H1 (cell line): ENCODE measurements around the gene TBCA. TPM values are rescaled to one million over a fixed set of nuclear protein-coding genes. Genes with fewer than 3 reads are reported as not detected.

Source experiments
- CTCF ChIA-PET: fragments of 300-600 bp; sonication (Branson Sonifier 250); formaldehyde crosslinking; loops from one replicate; lab custom pipeline; 2021; ENCODE audit not compliant: partially characterized antibody; lab: Charles Lee
- POLR2A ChIA-PET: fragments of 300-600 bp; sonication (Branson Sonifier 250); formaldehyde crosslinking; loops from one replicate; lab custom pipeline; 2021; ENCODE audit warnings: inconsistent platforms; ENCODE audit not compliant: partially characterized antibody; lab: Charles Lee
- DNase-seq, 2 experiments: peaks; one replicate each; pipeline versions ENCODE4 v3.0.0 to v3.0.0-alpha.2; 2010 to 2022; ENCODE audit warnings: low spot score in 2 of 2, low read depth in 1 of 2, mixed read lengths in 1 of 2
- FAIRE-seq: peaks from 2 replicates; lab custom pipeline; 2011; peaks lifted over from hg19 to GRCh38; lab: Jason Lieb, UNC
- H2AFZ ChIP-seq: 2 replicates; pipeline ENCODE4 v1.8.1; 2012; ENCODE audit warnings: low read length, inconsistent platforms
- H2AK5ac ChIP-seq: 2 replicates; pipeline ENCODE4 v1.6.1; 2013; ENCODE audit warnings: low read depth, low read length
- H2BK120ac ChIP-seq: replicated peaks from 2 replicates; pipeline ENCODE3; 2013; ENCODE audit warnings: low read depth, low read length, inconsistent platforms
- H2BK12ac ChIP-seq: 2 replicates; pipeline ENCODE4 v1.6.1; 2013; ENCODE audit warnings: low read depth, low read length
- H2BK15ac ChIP-seq: 2 replicates; pipeline ENCODE4 v1.6.1; 2013; ENCODE audit warnings: low read length
- H2BK20ac ChIP-seq: 2 replicates; pipeline ENCODE4 v1.6.1; 2013; ENCODE audit warnings: low read length
- H2BK5ac ChIP-seq: 2 replicates; pipeline ENCODE4 v1.6.1; 2013; ENCODE audit warnings: low read depth, low read length
- H3K14ac ChIP-seq: 2 replicates; pipeline ENCODE4 v1.6.1; 2013; ENCODE audit warnings: inconsistent platforms; ENCODE audit not compliant: insufficient read length
- H3K18ac ChIP-seq: 2 replicates; pipeline ENCODE4 v1.6.1; 2013; ENCODE audit warnings: low read length; ENCODE audit errors: extremely low read depth
- H3K23ac ChIP-seq: 2 replicates; pipeline ENCODE4 v1.6.1; 2013; ENCODE audit warnings: inconsistent platforms; ENCODE audit not compliant: insufficient read length
- H3K23me2 ChIP-seq: 2 replicates; pipeline ENCODE4 v1.6.1; 2013; ENCODE audit warnings: low read depth, low read length
- H3K27ac ChIP-seq: 2 replicates; pipeline ENCODE4 v1.6.1; 2011; ENCODE audit warnings: low read depth, low read length, inconsistent platforms
- H3K27me3 ChIP-seq, 4 experiments: replicated peaks in 1 of 4; 1 replicate in 1 of 4; 2 replicates in 3 of 4; pipeline versions ENCODE4 v1.6.1 to v1.8.1; 2011 to 2013; ENCODE audit warnings: low read length in 3 of 4, mild to moderate bottlenecking in 3 of 4, inconsistent platforms in 2 of 4, mixed read lengths in 2 of 4, moderate library complexity in 1 of 4; ENCODE audit not compliant: control insufficient read depth in 3 of 4, insufficient read depth in 3 of 4; ENCODE audit errors: extremely low read depth in 1 of 4
- H3K36me3 ChIP-seq, 4 experiments: 2 replicates each; pipeline versions ENCODE4 v1.6.1 to v1.8.1; 2011 to 2013; ENCODE audit warnings: mild to moderate bottlenecking in 4 of 4, low read length in 3 of 4, moderate library complexity in 2 of 4, control low read depth in 1 of 4, inconsistent platforms in 1 of 4; ENCODE audit not compliant: insufficient read depth in 4 of 4, control insufficient read depth in 2 of 4
- H3K4ac ChIP-seq: replicated peaks from 2 replicates; pipeline ENCODE3; 2013; ENCODE audit warnings: low read length, low read depth, mixed read lengths, inconsistent platforms; ENCODE audit not compliant: insufficient read length
- H3K4me1 ChIP-seq, 4 experiments: replicated peaks in 1 of 4; 1 replicate in 1 of 4; 2 replicates in 3 of 4; pipeline versions ENCODE4 v1.6.1 to v1.8.1; 2011 to 2013; ENCODE audit warnings: low read length in 3 of 4, inconsistent platforms in 2 of 4, mixed read lengths in 1 of 4; ENCODE audit not compliant: insufficient read depth in 4 of 4, control insufficient read depth in 3 of 4
- H3K4me2 ChIP-seq, 2 experiments: 2 replicates each; pipeline versions ENCODE4 v1.6.1 to v1.8.1; 2011 to 2013; ENCODE audit warnings: low read depth in 2 of 2, low read length in 2 of 2, control low read depth in 1 of 2, inconsistent platforms in 1 of 2, mild to moderate bottlenecking in 1 of 2; ENCODE audit not compliant: insufficient read depth in 1 of 2
- H3K4me3 ChIP-seq, 4 experiments: fragments of 200-600, 300-600 bp in 1 of 4; sonication (generic), shearing (Covaris generic), sonication (Bioruptor Twin) in 1 of 4; 2 replicates each; pipeline versions ENCODE4 v1.5.1 to v1.8.1; 2011 to 2016; ENCODE audit warnings: low read length in 4 of 4, low read depth in 3 of 4, control low read depth in 2 of 4, inconsistent platforms in 2 of 4, mild to moderate bottlenecking in 2 of 4, mixed read lengths in 1 of 4, moderate library complexity in 1 of 4; ENCODE audit not compliant: insufficient read depth in 2 of 4; ENCODE audit errors: extremely low read depth in 1 of 4
- H3K56ac ChIP-seq: replicated peaks from 2 replicates; pipeline ENCODE3; 2013; ENCODE audit warnings: low read depth, mild to moderate bottlenecking, mixed read lengths, low read length, inconsistent platforms; ENCODE audit not compliant: insufficient read length
- H3K79me1 ChIP-seq: 2 replicates; pipeline ENCODE4 v1.6.1; 2013; ENCODE audit warnings: low read depth, low read length, control low read depth
- H3K79me2 ChIP-seq, 2 experiments: 2 replicates each; pipeline versions ENCODE4 v1.6.1 to v1.8.1; 2012 to 2013; ENCODE audit warnings: low read length in 2 of 2, mild to moderate bottlenecking in 2 of 2, inconsistent platforms in 1 of 2; ENCODE audit not compliant: insufficient read depth in 2 of 2, control insufficient read depth in 1 of 2
- H3K9ac ChIP-seq, 4 experiments: replicated peaks in 1 of 4; 1 replicate in 1 of 4; 2 replicates in 3 of 4; pipeline versions ENCODE4 v1.6.1 to v1.8.1; 2011 to 2013; ENCODE audit warnings: low read depth in 3 of 4, low read length in 3 of 4, control low read depth in 2 of 4, mild to moderate bottlenecking in 2 of 4, moderate library complexity in 2 of 4, inconsistent platforms in 1 of 4; ENCODE audit errors: extremely low read depth in 1 of 4
- H3K9me3 ChIP-seq, 2 experiments: 2 replicates each; pipeline versions ENCODE4 v1.6.1 to v1.8.1; 2012 to 2013; ENCODE audit warnings: mild to moderate bottlenecking in 2 of 2, moderate library complexity in 2 of 2, control low read depth in 1 of 2, inconsistent platforms in 1 of 2, low read depth in 1 of 2, low read length in 1 of 2, mixed read lengths in 1 of 2; ENCODE audit not compliant: insufficient read depth in 2 of 2
- H4K20me1 ChIP-seq, 2 experiments: replicated peaks in 1 of 2; 2 replicates each; pipeline versions ENCODE3 to v1.8.1; 2011 to 2013; ENCODE audit warnings: inconsistent platforms in 2 of 2, low read length in 2 of 2, mild to moderate bottlenecking in 1 of 2; ENCODE audit not compliant: insufficient read depth in 2 of 2, control insufficient read depth in 1 of 2
- H4K5ac ChIP-seq: 2 replicates; pipeline ENCODE4 v1.6.1; 2013; ENCODE audit warnings: low read length, low read depth, mixed read lengths, inconsistent platforms; ENCODE audit not compliant: insufficient read length
- H4K8ac ChIP-seq: 2 replicates; pipeline ENCODE4 v1.8.0; 2013; ENCODE audit warnings: mild to moderate bottlenecking, moderate library complexity, low read length, inconsistent platforms; ENCODE audit not compliant: insufficient read depth; ENCODE audit errors: extremely low read depth
- H4K91ac ChIP-seq: replicated peaks from 2 replicates; pipeline ENCODE3; 2013; ENCODE audit warnings: low read length, mixed read lengths, inconsistent platforms; ENCODE audit not compliant: insufficient read length
- EP300 ChIP-seq, 2 experiments: IDR thresholded peaks; 1 replicate in 1 of 2; 2 replicates in 1 of 2; pipeline ENCODE4 v1.6.1; 2011 to 2012; ENCODE audit warnings: low read depth in 2 of 2, low read length in 2 of 2, mild to moderate bottlenecking in 2 of 2, borderline replicate concordance in 1 of 2, inconsistent platforms in 1 of 2, moderate library complexity in 1 of 2
- JUN ChIP-seq: IDR thresholded peaks from 2 replicates; pipeline ENCODE4 v1.6.1; 2011; ENCODE audit warnings: low read depth, mild to moderate bottlenecking, improper control_type of control experiment, low read length
- NANOG ChIP-seq: IDR thresholded peaks from 2 replicates; pipeline ENCODE4 v1.6.1; 2011; ENCODE audit warnings: low read length, low read depth, mild to moderate bottlenecking, inconsistent platforms; ENCODE audit not compliant: insufficient read depth, poor library complexity, severe bottlenecking
- SAP30 ChIP-seq: fragments of 300-600 bp; sonication (generic); IDR thresholded peaks from 2 replicates; pipeline ENCODE4 v1.7.1; 2012; ENCODE audit warnings: low read length, moderate library complexity, mild to moderate bottlenecking, inconsistent platforms; ENCODE audit not compliant: insufficient read depth, insufficient replicate concordance
- SIX5 ChIP-seq: IDR thresholded peaks from 2 replicates; pipeline ENCODE4 v1.6.1; 2011; ENCODE audit warnings: mild to moderate bottlenecking, low read depth, low read length
- WGBS, 2 experiments: shearing (Covaris generic) in 1 of 2; methylation state at CpG; one replicate each; pipeline versions ENCODE4 v1.1.6 to v1.1.7; 2013 to 2015; ENCODE audit warnings: low lambda C conversion rate in 2 of 2, mixed read lengths in 2 of 2, inconsistent platforms in 1 of 2, low coverage in 1 of 2, missing lambda C conversion rate in 1 of 2; ENCODE audit not compliant: insufficient replicate concordance in 2 of 2, insufficient coverage in 1 of 2, insufficient read length in 1 of 2; ENCODE audit errors: extremely low coverage in 1 of 2, missing lambda C conversion rate in 1 of 2; 5-methylcytosine and 5-hydroxymethylcytosine counted together
- polyA plus RNA-seq, 7 experiments: library from polyadenylated mRNA; depleted of rRNA in 3 of 7; stranded (reverse) in 5 of 7; unstranded in 2 of 7; fragments of >200 nt in 5 of 7; fragments of 200-250 nt in 2 of 7; gene quantifications; 1 replicate in 5 of 7; 2 replicates in 1 of 7; 4 replicates in 1 of 7; pipeline versions ENCODE4 v1.2.1 to v1.2.3, GENCODE V29; 2011 to 2013; ENCODE audit warnings: missing spikeins in 2 of 7, mixed read lengths in 2 of 7
- total RNA-seq: library from RNA; stranded (reverse); fragmentation: NEBNext Ultra II Directional; extraction: Animal tissue kit (Norgen Biotek cat#: 25700); gene quantifications from 2 replicates; pipeline ENCODE4 v1.2.1, GENCODE V29; 2021

TBCA gene
- total and polyA plus RNA-seq, 2 of the 8 experiments (the other 6 are each of a cell fraction or from before 2014, with no cell fraction given), result 55.7 to 320 TPM

DNA sequence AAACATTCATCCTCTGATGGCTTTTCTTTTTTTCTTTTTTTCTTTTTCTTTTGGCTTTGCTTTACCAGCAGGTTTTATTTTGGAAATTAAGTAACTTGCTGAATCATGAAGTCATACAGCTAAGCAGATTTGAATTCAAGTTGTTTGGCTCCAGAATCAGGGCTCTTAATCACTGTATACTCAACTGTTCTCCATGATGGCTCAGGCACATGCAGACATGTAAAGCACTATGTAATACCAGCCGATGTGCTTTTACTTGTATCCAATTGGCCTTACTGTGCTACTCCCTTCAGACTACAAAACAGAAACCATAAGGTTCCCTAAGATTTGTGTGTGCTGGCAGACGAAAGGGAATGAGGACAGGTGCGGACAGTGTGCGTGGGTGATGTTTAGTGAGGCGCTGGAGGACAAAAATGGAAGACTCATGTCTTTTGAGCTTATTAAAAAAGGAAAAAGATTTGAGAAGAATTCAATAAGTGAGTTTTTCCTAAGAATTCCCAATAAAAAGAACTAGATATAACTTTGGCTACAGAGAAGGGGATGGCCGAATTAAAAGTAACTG is 92.9 kb downstream of the TBCA start:
- no peak overlapping the region for H2BK5ac ChIP-seq
- H4K8ac ChIP-seq, result no peak overlapping the region
- no peak overlapping the region for H4K91ac ChIP-seq
- no peak overlapping the region for H2BK20ac ChIP-seq
- H3K27me3 ChIP-seq, result no peaks in the 10 kb centered on the region
- H3K79me2 ChIP-seq, result no peaks in the 10 kb centered on the region
- H3K18ac ChIP-seq, result no peak overlapping the region
- H2BK15ac ChIP-seq, result no peak overlapping the region
- TF ChIP-seq SIX5, result no peak
- TF ChIP-seq NANOG, result no peak
- TF ChIP-seq SAP30, result no peak
- no peak for TF ChIP-seq EP300 (IDR thresholded peaks at IDR 0.05; ENCODE audit: borderline replicate concordance in 1 of 2, low read depth in 2 of 2, low read length in 2 of 2)
- TF ChIP-seq JUN, result no peak
- TF ChIP-seq, all 59 proteins: peak for 0
- Histone ChIP-seq H3K27ac (no peak overlapping the region), H3K79me1 (no peaks in the 10 kb centered on the region), H3K14ac (no peak overlapping the region), H2AFZ (no peak overlapping the region), H3K23ac (no peak overlapping the region), H4K5ac (no peak overlapping the region), H2BK12ac (no peak overlapping the region), H3K4me2 (no peak overlapping the region), H3K9me3 (no peaks in the 10 kb centered on the region), H3K56ac (no peak overlapping the region), H3K4ac (no peak overlapping the region), H2BK120ac (no peak overlapping the region), H3K4me3 (no peak overlapping the region), H3K36me3 (no peaks in the 10 kb centered on the region), H4K20me1 (no peaks in the 10 kb centered on the region), H2AK5ac (no peak overlapping the region), H3K9ac (peak overlapping the region in 1 of 4 experiments; percentile 1; a peak in 1 of 7 replicates), H3K4me1 (no peaks in the 10 kb centered on the region), H3K23me2 (no peaks in the 10 kb centered on the region)
- ChIA-PET CTCF (interaction anchor here (0.8 to 1.3 kb wide), 2 partner anchors 11 to 31 kb away, joined by 3 read pairs; no protein-coding TSS in a partner anchor), POLR2A (interaction anchor here (1.8 kb wide), 1 partner anchor 9 kb away, joined by 5 read pairs; no protein-coding TSS in a partner anchor)
- DNase-seq (no peak), FAIRE-seq (no peak)
- 79% methylated on average over 6 of the region's 6 CpGs; no CpG with 5 or more reads in 1 of the 2 experiments for WGBS, 2 experiments
